ENCODE measurements around the gene KLHL21.

DNA sequence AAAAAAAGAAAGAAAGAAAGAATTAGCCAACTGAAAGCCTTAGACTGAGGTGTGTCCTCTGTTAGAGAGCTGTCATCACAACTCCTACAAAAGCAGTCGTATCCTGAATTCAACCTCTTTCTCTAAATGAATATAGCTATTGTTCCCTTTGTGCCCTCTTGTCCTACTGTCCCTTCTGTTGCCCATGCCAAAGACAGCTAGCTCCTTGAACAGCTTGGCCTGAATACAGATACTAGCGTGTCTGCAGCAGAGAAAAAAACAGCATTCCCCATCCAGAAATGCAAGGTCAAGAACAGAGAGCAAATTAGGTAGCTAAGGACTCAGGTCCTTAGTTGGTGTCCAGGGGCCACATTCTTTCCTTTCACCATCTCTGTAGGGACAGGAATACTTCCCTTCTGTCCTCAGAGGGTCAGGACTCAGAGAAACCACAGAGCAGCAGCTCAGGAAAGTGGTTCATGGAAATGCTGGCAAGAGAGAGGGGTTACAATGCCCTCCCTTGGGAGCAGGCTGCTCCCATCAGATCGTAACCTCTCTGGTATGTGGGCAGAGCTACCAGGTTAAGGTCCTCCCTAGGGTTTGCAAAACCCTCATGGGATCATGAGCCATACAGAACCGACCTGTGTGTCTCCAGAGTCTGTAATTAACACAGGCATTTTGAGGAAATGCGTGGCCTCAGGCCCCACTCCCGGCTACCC lies 24.7 kb downstream of the KLHL21 start:
- TF ChIP-seq, protein P1, sequence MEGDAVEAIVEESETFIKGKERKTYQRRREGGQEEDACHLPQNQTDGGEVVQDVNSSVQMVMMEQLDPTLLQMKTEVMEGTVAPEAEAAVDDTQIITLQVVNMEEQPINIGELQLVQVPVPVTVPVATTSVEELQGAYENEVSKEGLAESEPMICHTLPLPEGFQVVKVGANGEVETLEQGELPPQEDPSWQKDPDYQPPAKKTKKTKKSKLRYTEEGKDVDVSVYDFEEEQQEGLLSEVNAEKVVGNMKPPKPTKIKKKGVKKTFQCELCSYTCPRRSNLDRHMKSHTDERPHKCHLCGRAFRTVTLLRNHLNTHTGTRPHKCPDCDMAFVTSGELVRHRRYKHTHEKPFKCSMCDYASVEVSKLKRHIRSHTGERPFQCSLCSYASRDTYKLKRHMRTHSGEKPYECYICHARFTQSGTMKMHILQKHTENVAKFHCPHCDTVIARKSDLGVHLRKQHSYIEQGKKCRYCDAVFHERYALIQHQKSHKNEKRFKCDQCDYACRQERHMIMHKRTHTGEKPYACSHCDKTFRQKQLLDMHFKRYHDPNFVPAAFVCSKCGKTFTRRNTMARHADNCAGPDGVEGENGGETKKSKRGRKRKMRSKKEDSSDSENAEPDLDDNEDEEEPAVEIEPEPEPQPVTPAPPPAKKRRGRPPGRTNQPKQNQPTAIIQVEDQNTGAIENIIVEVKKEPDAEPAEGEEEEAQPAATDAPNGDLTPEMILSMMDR (IDR thresholded peaks at IDR 0.05; ENCODE audit: low read length): no peak
- TF ChIP-seq EZH2 (IDR thresholded peaks at IDR 0.05; ENCODE audit: borderline replicate concordance, low read length): no peak
